GM19193 (cell line): ENCODE measurements around the gene DCPS.

Experiments used
- POLR2A ChIP-seq: IDR thresholded peaks from 4 replicates; pipeline ENCODE4 v1.6.1; 2011; ENCODE audit not compliant: insufficient read depth, insufficient read length; ENCODE audit errors: extremely low read depth

The DCPS gene, protein sequence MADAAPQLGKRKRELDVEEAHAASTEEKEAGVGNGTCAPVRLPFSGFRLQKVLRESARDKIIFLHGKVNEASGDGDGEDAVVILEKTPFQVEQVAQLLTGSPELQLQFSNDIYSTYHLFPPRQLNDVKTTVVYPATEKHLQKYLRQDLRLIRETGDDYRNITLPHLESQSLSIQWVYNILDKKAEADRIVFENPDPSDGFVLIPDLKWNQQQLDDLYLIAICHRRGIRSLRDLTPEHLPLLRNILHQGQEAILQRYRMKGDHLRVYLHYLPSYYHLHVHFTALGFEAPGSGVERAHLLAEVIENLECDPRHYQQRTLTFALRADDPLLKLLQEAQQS

DNA sequence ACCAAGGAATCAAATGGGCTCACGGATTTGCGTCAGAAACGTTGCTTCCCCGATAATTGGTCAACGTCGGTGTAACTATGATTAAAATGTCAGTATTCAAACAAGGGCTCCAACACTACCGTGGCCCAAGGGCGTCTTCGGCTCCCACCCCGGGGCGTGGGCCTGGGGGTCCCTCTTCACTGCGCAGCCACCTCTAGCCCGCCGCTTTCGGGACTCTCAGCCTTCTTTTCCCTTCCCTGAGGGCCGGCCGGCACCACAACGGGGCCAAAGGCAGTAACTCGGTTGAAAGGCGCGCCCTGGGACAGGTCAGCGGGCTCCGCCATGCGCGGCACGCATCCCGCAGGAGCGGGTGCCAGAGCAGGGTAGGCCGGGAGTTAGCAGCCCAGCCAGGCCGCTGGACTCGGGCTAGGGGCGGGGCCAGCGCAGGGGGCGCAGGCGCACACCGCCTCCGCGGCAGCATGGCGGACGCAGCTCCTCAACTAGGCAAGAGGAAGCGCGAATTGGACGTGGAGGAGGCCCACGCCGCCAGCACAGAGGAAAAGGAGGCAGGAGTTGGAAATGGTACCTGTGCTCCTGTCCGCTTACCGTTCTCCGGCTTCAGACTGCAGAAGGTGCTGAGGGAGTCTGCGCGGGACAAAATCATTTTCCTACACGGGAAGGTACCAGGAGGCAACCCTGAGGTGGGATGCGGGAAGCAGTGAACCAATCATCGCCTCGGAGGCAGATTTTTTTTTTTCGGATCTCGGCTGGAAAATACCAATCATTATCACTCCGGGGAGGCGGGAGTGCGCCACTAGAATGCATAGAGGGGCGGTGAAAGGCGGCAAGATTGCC, at the start of gene DCPS:
Gene DCPS, plus strand, starts transcription at position 438 of the 834 bp plus-strand sequence. Its CDS starts 21 bp downstream, at position 459.
- peak; percentile 99 for TF ChIP-seq POLR2A

DNA sequence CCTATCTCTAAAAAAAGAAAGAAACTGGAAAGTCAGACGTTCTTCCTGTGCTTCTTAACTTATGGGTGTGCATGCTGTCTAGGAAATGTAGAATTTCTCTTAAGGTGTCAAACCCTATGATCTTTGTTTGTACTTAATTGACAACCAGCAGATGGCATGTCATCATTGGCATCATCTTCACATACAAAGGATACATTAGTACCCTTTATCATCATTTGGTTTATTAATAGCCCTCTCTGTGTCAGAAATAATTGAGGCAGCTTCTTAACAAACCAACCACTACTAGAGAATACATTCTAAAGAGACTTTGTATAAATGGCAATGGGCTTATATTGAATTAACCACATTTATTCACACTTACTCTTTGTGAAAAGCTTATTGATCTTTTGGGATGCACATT, 49.0 kb upstream of the DCPS start:
- no peak for TF ChIP-seq POLR2A

DNA sequence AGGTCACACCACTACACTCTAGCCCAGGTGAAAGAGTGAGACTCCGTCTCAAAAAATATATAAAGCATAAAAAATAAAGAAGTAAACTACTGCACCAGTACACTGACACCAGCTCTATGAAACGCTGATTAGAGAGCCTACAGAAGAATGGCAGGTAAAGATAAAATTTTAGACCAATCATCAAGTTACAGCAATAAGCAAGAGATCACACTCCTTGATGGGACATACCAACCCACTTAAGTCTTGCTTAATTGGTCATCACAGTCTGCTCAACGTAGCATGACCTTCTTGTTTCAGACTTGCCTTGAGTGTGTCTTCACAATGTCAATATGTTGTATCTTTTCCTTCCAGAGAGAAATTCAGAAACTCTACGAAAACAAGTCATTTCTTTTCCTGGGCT, 47.6 kb upstream of the DCPS start:
- no peak for TF ChIP-seq POLR2A

DNA sequence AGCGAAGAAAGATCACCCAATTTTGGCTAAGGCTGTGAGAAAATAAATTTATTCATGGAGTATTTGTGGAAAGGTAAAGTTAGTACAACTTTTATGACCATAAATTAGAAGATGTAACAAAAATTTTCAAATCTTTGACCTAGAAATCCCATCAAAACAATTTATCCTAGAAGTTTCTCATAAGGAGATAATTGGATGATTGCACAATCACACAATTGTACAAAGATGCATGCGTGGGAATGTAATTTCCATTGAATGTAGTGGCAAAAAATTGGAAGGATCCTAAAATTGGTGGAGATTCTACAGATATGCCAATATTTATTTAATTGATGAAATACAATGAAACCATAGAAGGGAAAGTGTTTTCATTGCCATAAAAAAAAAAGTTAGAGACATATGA, 46.7 kb upstream of the DCPS start:
- no peak for TF ChIP-seq POLR2A

DNA sequence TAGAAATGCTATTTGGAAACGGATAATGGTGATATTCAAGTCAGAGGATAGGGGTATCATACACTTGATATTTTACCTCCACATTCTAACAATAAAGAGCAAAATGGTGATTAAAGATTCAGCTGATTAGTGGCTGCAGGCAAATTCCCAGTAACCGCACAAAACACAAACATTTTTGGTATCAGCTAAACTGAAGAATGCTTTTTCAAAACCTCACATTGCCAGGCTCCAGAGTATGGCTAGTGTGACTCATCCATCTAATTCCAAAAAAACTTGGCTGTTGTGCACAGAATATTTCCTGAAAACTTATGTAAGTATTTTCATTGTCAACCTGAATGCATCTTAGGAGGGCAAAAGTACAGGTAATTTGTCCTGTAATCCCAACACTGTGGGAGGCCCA, 46.1 kb upstream of the DCPS start:
- TF ChIP-seq POLR2A: no peak

DNA sequence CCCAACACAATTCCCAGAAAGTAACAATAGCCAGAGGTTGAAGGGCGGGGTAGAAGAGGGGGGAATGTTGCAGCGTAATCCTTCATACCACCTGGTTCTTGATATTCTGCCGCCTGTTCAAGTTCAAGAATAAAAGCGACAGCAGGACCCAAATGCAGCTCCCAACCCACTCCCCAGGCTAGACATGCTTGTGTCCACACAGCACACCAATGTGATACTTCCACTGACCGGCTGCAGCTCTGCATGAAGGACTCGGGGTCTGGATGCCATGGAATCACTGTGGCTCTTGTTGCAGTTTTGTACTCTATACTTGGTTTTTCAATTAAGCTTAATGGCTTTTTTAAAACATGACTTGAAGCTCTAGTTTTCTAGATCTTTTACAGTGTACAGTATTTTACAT, 41.6 kb upstream of the DCPS start:
- TF ChIP-seq POLR2A: peak; percentile 35

DNA sequence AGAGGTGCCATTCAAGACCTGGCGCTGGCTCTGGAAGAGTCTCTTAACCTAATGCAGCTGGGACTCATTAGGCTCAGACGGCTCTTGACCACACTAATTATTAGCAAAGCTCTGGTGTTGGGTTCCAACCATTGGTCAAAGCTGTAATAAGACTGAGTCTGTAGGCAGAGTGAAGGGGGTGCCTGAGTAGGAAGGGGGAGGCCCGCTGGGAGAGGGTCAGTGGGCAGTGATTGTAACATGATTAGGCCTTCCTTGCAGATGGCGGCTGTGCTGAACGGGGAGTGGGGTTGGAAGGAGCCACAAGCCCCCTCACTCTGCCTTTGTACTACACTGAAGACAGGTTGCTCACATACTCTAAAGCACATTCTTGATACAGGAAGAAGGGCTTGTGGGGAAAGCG, 40.4 kb upstream of the DCPS start:
- TF ChIP-seq POLR2A: peak; percentile 31

DNA sequence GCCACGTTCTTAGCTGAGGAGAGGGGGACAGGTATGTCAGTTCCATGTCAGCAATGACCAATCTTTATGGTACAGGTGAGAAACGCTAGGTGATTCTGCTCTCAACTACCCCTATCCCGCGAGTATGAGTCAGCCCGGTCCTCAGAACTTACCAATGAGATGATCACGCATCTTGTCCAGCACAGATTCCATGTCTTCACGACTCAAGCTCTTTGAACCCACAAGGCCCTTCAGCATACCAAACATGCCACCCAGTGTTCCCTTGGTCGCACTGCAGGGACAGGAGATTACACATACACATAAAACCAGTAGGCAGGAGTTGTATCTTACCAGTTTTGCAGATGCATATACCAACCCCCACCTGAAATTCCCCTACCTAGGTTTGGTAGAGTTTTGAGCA, 38.0 kb upstream of the DCPS start:
- TF ChIP-seq POLR2A: no peak

DNA sequence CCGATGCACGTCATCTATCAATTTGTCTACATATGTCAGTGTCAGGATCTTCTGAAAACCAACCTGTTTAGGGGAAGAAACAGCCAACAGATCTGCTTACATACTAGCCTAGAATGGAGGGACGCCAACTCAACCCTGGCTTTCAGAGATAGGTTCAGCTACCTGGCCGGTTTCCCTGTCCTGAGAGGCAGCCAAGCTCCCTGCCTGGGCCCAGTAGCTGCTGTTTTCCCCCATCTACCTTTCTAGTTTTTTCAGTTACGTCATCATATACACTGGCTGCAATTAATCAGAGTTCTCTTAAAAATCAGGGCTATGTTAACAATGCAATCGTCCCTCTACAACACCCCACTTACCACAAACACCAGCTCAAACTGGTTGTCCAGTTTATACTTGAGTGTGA, 36.2 kb upstream of the DCPS start:
- no peak for TF ChIP-seq POLR2A

DNA sequence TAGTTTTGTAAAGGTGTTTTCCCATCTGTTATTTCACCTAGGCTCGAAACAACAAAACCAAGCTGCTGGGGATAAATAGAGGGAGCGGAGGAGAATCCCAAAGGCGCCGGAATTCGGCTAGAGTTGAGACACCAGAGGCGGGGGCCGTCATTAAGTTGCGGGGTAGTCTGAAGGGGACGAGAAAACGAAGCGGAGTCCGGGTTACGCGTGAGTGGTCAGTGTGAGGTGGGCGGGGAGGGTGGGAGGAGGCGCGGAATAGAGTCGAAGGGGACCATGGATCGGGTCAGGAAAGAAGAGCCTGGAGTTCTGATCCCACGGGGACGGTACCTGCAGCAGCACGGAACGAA, 35.5 kb upstream of the DCPS start:
- no peak for TF ChIP-seq POLR2A

DNA sequence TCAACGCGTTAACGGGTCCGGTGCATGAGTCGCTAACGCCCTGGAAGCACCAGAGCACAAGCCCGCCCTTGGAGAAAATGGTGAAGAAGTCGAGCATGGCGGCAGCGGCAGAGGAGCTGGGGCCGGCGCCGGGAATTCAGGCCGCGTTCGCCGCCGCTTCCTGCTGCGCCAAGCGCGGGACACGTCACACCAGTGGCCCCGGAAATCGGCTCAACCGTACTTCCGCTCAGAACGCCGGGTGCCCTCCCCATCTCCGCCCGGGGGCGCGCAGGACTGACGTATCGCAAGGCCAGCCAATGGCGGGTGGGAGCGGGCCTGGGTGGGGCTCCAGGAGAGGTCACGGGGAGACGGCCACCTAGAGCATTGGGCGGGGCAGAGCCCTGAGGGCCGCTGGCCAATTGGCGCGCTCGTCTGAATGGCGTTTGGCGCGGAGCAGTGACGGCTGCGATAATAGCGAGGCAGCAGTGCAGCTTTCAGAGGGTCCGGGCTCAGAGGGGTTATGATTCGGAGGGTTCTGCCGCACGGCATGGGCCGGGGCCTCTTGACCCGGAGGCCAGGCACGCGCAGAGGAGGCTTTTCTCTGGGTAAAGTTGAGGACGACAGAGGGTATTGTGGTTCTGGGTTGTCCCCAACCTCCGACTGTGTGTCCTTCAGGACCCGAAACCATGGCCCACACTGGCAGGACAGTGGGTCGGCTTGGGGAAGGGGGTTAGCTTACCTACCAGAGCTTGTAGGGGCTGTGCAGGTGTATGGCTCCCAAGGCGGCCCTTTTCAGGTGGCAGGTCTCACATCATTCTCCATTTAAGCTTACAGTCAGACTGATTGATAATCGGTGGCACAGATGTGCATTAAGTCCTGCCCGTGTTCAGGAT, 34.9 kb upstream of the DCPS start, which contains the start of the genes FOXRED1 and SRPRA:
Gene FOXRED1, plus strand, starts transcription at position 447 of the 872 bp plus-strand sequence. Its CDS starts 53 bp downstream, at position 500.
Gene SRPRA, minus strand, starts transcription at position 188 of the 872 bp plus-strand sequence. Its CDS starts 91 bp downstream, at position 97.
- TF ChIP-seq POLR2A: peak; percentile 95

DNA sequence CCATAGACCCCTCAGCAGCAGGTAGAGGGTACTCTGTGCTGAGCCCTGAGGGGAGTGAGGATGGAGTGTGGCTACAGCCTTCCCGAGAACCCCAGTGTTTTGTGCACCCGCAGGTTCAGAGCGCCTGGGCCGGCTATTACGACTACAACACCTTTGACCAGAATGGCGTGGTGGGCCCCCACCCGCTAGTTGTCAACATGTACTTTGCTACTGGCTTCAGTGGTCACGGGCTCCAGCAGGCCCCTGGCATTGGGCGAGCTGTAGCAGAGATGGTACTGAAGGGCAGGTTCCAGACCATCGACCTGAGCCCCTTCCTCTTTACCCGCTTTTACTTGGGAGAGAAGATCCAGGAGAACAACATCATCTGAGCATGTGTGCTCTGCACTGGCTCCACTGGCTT, 26.5 kb upstream of the DCPS start:
- no peak for TF ChIP-seq POLR2A

DNA sequence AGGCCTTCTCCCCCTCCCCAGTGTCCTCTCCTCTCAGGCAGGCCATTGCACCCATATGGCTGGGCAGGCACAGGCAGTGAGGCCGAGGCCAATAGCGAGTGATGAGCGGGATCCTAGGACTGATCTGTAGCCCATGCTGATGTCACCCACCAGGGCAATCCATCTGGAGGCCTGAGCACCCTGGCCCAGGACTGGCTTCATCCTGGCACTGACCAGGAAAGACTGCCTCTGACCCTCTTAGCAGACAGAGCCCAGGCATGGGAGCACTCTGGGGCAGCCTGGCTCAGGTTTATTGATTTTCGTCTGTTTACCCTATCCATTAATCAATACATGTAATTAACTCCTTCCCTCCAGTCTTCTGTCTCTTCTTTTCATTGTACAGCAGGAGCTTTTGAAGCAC, 26.1 kb upstream of the DCPS start:
- no peak for TF ChIP-seq POLR2A

DNA sequence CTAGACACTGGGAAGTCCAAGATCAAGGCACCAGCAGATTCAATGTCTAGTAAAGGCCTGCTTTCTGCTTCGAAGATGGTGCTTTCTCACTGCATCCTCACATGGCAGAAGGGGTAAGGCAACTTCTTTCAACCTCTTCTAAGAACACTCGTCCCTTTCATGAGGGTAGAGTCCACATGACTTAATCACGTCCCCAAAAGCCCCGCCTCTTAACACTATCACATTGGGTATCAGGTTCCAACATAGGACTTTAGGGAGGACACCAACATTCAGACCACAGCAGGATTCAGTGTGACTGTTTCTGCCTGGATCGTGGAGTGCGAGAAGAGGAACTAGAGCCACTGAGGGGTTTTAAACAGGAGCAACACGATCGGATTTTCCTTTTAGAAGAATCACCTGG, 24.7 kb upstream of the DCPS start:
- TF ChIP-seq POLR2A: no peak

DNA sequence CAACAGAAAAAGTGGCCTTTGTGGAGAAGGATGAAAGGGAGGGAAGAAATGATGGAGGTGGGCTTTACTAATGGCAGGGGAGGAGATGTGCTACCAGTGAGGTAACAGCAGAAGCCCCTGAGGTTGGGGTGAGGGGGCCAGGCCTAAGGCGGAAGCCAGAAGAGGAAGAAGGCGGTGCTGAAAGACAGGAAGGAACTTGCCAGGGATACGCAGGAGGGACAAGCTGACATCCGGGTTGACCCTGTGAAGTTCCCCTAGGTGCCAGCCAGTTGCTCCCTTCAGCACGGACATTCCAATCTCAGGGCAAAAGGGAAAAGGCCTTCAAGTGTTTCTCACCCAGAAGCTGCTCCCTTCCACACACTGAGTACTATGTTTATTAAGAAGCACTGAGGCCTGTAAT, 23.3 kb upstream of the DCPS start:
- no peak for TF ChIP-seq POLR2A
